ENCODE measurements around the gene LAG3.

DNA sequence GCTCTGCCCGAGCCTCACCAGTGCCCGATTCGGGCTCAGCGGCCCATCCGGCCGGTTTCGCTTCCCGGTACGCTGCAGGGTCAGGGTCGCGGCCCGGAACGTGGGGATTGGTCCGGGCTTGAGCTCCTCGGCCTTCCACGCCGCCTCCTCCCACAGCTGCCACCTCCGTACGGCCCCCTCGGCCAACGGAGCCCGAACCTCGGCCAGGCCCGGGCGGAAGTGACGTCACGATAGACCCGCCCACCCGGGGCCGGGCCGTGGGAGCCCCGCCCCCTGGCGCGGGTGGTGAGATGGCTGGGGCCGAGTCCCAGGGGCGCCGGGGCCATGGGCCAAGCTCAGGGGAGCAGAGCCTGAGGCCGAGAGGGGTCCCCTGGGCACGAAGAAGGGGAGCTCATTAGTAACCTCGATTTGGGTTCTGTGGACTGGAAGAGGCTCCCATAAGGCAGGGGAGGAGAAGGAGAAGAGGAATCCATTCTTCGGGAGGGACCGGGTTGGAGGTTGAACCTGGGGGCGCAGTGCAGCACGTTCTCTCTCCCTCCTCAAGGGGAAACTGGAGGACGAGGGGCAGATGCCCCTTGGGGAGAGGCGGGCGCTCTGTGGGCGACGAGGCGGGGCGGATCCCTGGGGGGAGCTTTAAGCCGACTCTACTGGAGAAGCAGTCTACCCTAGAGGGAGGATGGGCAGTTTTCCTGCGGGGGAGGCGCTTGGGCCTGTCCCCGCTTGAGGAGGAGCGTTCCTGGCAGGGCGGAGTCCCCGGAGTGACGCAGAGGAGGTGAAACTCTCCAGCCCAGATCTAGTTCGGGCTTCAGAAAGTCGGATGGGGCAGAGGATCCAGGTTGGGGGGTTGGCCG is 19.2 kb upstream of the LAG3 start, which contains the start of gene MLF2:
- TF ChIP-seq, protein P1, sequence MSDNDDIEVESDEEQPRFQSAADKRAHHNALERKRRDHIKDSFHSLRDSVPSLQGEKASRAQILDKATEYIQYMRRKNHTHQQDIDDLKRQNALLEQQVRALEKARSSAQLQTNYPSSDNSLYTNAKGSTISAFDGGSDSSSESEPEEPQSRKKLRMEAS (IDR thresholded peaks at IDR 0.05): no peak
- no peak for TF ChIP-seq TCF7L2 (IDR thresholded peaks at IDR 0.05; ENCODE audit: borderline replicate concordance, extremely low read depth, insufficient read depth, insufficient read length)
- TF ChIP-seq, protein P2, sequence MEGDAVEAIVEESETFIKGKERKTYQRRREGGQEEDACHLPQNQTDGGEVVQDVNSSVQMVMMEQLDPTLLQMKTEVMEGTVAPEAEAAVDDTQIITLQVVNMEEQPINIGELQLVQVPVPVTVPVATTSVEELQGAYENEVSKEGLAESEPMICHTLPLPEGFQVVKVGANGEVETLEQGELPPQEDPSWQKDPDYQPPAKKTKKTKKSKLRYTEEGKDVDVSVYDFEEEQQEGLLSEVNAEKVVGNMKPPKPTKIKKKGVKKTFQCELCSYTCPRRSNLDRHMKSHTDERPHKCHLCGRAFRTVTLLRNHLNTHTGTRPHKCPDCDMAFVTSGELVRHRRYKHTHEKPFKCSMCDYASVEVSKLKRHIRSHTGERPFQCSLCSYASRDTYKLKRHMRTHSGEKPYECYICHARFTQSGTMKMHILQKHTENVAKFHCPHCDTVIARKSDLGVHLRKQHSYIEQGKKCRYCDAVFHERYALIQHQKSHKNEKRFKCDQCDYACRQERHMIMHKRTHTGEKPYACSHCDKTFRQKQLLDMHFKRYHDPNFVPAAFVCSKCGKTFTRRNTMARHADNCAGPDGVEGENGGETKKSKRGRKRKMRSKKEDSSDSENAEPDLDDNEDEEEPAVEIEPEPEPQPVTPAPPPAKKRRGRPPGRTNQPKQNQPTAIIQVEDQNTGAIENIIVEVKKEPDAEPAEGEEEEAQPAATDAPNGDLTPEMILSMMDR (IDR thresholded peaks at IDR 0.05 in 2 of 3, conservative IDR thresholded peaks at IDR 0.05 in 1 of 3; ENCODE audit: borderline replicate concordance in 1 of 3, insufficient read depth in 1 of 3, low read depth in 2 of 3, low read length in 2 of 3): no peak; a peak in 4 of 6 replicates
- no peak; the same call in 1 of the 2 replicates for TF ChIP-seq RAD21 (IDR thresholded peaks at IDR 0.05; ENCODE audit: low read depth)

All from HCT116 (cell line).